DMS 273 treated with DMSO at 0.1 percent for 48 hours (cell line): ENCODE measurements around the gene ZFP90.
"Not testable (repeated sequence)": the region's sequence is repeated elsewhere in the genome, so short reads cannot be mapped to it uniquely, and the experiment has no call there.

ENCODE experiments used
- DNase-seq: peaks from one replicate; lab custom pipeline; 2025; lab: John Stamatoyannopoulos, UW

Gene ZFP90

GRCh38 chr16:68519225-68519745 lies 19.8 kb upstream of the ZFP90 start:
- DNase-seq, result no peak

GRCh38 chr16:68520649-68521086 lies 18.4 kb upstream of the ZFP90 start:
- peak; percentile 62 for DNase-seq

DNA sequence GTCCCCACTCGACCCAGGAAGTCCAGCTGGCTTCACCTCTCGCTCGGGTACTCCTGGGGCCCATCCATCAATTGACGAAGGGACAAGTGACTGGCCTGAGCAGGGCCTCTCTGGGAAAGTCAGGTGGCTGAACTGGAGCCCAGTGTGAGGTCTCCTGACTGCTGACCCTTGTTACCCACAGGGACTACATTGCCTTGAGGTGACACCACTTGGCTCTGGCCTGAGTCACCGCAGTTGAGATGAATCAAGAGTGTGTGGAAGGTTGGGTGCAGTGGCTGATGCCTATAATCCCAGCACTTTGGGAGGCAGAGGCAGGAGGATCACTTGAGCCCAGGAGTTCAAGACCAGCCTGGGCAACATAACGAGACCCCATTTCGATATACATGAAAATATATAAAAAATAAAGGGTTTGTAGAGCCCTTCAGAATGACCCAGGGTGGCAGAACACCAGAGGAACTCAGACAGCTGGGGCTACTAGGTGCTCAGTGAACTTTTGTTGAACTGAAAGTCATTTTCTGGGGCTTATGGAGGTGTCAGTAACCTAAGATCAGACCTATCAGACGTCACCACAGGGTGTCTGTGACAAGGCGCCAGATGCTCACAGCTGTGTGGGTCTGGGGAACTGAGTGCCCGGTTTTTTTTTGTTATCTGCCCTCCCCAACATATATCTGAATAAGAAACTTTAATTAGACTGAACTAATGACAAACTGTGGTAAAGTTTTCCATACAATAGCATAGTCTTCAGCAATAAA lies 14.8 kb upstream of the ZFP90 start:
- no peak for DNase-seq

DNA sequence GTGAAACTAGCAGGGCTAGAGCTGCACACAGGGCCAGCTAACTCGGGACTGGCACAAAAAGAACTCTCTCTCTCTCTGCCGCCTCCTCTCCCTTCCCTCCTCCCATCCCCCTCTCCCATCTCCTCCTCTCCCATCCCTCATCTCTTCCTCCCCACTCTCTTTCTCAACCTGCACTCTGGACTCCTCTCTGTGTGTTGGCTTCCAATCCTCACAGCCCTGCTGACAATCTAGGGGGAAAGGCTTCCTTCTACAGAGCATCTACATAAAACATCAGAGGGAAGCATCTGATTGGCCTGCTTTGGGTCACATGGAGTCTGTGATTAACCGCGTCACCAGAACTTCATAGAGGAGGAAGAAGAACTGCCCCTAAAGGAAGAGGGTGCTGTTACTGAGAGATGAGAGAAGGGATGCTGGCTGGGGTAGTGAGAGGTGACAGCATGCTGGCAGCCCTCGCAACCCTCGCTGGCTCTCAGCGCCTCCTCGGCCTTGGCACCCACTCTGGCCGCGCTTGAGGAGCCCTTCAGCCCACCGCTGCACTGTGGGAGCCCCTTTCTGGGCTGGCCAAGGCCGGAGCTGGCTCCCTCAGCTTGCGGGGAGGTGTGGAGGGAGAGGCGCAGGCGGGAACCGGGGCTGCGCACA lies 12.8 kb upstream of the ZFP90 start:
- DNase-seq, result no peak

- no peak for DNase-seq
Measured at GRCh38 chr16:68526782-68527145, 12.3 kb upstream of the ZFP90 start.

- no peak for DNase-seq
Measured at GRCh38 chr16:68528233-68528632, 10.9 kb upstream of the ZFP90 start.

- peak; percentile 76 for DNase-seq
Measured at GRCh38 chr16:68528686-68529379, 10.3 kb upstream of the ZFP90 start.

DNA sequence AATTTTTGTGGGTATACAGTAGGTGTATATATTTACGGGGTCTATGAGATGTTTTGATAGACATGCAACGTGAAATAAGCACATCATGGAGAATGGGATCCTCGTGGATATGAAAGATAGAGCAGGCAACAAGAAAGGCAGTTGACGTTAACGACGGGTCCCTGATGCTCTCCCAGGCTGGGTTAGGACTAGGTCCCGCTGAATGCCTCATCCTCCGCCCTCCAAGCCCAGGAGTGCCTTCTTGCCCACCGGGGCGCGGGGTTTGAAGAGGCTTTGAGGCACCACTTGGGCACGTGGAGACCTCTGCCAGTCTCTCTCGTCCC lies 9.5 kb upstream of the ZFP90 start:
- no peak for DNase-seq

DNA sequence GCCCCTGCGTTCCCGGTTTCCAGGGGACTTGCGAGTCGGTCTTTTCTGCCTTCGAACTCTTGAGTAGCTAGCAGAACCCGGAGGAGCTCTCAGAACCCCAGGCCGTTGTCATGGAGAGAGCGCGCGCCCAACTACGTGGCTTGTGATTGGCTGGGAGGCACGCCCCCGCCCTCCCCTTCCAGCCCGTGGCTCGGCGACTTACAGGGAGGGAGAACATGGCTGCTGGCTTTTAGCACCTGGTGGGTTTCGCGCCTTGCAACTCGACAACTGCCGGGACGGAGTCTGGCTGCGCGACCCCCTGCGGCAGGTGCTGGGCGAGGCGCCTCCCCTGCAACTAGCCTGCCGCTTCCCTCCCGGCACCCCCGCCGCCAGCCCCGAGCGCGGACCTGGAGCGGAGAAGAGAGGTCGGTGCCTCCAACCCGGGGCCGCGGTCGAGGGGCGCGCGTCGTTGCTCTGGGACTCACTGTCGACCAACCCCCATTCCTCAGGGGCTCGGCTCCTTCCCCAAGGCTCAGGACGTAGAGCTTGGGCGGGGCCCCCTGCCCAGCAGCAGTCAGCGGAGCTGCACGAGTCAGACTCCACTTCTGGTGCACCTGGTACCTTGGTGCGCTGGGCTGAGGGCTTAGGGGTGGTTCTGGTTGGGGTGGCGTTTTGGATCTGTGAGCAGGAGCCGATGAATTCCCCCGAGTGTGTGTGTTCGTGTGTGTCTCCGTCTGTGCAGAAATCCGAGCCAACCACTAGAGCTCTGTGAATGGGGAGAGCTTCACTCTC lies 9.0 kb upstream of the ZFP90 start:
- DNase-seq, result peak; percentile 82

GRCh38 chr16:68533937-68534336 lies 5.2 kb upstream of the ZFP90 start:
- DNase-seq, result no peak

DNA sequence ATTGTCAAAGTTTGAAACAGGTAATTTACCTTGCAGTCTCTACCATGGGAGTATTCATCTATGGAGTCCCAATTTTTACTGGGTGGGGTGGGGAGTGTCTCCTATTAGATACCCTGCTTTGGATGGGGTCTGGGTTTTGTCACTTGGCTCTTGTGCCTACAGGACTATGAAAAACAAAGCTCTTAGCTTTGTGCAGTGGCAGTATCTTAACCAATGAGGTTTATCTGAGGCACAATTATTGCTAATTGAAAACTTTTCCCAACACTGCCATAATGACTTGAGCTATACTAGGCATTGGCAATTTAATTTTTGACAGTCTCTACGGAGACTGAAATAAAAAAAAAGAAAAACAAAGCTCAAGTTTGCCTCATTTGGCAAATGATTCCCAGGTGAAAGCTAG lies 3.8 kb upstream of the ZFP90 start:
- DNase-seq, result no peak

DNA sequence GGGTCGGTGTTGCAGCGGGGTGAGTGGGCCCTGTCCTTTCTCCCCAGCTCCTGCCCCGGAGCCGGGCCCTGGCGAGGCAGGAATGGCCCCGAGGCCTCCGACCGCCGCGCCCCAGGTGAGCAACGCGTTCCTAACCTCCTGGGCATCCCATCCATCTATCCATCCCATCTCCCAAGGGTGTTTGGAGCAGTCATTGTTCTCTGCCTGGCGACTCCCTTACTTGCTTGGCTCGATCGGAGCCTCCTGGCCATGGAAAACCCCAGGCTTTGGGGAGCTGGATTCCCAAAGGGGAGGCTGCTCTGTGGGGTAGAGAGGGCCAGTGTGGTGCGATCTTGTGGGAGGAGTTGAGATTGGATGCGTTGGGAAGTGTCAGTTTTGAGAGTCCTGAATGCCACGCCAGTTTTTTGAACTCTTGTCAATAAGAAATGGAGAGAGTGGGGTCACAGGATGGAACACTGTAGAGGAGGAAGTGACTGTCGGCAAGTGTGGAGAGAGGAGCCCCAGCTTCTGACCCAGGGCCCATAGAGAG lies 684 bp downstream of the ZFP90 start:
- DNase-seq, result no peak

DNA sequence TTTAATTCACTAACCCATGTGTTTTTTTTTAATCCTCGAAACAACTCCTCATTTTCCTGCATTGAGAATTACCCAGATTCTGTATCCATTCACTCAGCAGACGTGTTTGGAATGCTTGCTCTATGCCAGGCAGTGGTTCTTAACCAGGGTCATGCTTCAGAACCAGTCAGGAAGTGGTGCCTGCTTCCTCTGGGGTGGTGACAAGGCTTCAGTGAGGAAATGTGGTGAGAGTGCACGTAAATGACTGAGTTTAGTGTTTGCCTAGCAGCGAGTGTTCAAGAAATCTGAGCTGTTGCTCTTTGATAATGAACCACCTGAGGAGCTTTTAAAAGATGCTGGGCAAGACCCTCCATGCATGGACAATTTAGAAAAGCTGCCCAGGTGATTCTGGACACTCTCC lies 9.9 kb downstream of the ZFP90 start:
- no peak for DNase-seq

GRCh38 chr16:68553186-68553585 lies 14.1 kb downstream of the ZFP90 start:
- no peak for DNase-seq

- not testable (repeated sequence) for DNase-seq
Measured at GRCh38 chr16:68560341-68560740, 21.2 kb downstream of the ZFP90 start.

DNA sequence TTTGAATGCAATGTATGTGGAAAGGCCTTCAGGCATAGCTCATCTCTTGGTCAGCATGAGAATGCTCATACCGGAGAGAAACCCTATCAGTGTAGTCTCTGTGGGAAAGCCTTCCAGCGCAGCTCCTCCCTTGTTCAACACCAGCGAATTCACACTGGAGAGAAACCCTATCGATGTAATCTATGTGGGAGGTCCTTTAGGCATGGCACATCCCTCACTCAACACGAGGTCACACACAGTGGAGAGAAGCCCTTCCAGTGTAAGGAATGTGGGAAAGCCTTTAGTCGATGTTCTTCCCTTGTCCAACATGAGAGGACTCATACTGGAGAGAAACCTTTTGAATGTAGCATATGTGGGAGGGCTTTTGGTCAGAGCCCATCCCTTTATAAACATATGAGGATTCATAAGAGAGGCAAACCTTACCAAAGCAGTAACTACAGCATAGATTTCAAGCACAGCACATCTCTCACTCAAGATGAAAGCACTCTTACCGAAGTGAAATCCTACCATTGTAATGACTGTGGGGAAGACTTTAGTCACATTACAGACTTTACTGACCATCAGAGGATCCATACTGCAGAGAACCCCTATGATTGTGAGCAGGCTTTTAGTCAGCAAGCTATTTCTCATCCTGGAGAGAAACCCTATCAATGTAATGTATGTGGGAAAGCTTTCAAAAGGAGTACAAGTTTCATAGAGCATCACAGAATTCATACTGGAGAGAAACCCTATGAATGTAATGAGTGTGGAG lies 24.7 kb downstream of the ZFP90 start:
- DNase-seq, result no peak

- no peak for DNase-seq
Measured at GRCh38 chr16:68564382-68564985, 25.4 kb downstream of the ZFP90 start.

DNA sequence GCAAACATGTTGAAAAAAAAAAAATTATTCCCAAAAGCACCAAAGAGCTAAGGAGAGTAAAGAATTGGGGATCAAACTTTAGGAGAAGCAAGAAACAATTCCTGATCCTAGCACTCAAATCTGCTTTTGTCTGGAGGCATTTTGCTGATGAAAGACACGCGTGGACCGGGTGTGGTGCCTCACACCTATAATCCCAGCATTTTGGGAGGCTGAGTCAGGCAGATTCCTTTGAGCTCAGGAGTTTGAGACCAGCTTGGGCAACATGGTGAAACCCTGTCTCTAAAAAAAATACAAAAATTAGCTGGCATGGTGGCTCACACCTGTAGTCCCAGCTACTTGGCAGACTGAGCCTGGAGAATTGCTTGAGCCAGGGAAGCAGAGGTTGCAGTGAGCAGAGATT lies 35.4 kb downstream of the ZFP90 start:
- no peak for DNase-seq

- DNase-seq, result no peak
Measured at GRCh38 chr16:68575082-68575481, 36.0 kb downstream of the ZFP90 start.

DNA sequence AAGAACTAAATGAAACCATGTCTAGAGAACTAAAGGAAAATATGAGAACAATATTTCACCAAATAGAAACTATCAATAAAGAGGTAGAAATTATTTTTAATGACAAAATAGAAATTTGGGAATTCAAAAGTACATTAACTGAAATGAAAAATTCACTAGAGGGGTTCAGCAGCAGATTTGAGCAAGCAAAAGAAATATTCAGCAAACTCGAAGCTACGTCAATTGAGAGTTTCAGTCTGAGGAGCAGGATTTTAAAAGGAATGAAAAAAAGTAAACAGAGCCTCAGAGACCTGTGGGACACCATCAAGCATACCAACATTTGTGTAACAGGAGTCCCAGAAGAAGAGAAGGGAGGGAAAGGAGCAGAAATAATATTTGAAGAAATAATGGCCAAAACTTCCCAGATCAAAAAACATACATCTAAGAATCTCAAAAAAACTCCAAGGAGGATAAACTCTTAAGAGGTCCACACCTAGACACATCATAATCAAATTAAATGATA lies 38.3 kb downstream of the ZFP90 start:
- DNase-seq, result no peak
